HEK293 (cell line): ENCODE results near the gene ZFP91.

Experiments
- CTCF ChIA-PET: fragments of 350-600 bp; formaldehyde crosslinking; extraction: SDS; loops from one replicate; lab custom pipeline; 2021; ENCODE audit warnings: antibody characterized with exemption; lab: Yijun Ruan, JAX
- POLR2A ChIA-PET: fragments of 300-600 bp; formaldehyde crosslinking; extraction: SDS; loops from one replicate; lab custom pipeline; 2020; ENCODE audit warnings: antibody characterized with exemption, inconsistent platforms; lab: Yijun Ruan, JAX
- H3K27ac ChIP-seq: fragments of 200-500 bp; sonication (Bioruptor generic); 2 replicates; pipeline ENCODE4 v1.5.1; 2014; ENCODE audit warnings: low read depth, low read length, control low read depth, inconsistent platforms; ENCODE audit errors: extremely low read depth
- H3K36me3 ChIP-seq, 2 experiments: fragments of 200-500 bp in 1 of 2; sonication (Bioruptor generic) in 1 of 2; 1 replicate in 1 of 2; 2 replicates in 1 of 2; pipeline ENCODE4 v1.5.1; 2014 to 2017; ENCODE audit warnings: inconsistent platforms in 2 of 2, low read length in 2 of 2; ENCODE audit not compliant: control insufficient read depth in 2 of 2, insufficient read depth in 1 of 2
- H3K4me1 ChIP-seq: fragments of 200-500 bp; sonication (Bioruptor generic); 2 replicates; pipeline ENCODE4 v1.5.1; 2014; ENCODE audit warnings: mild to moderate bottlenecking, low read length, inconsistent platforms; ENCODE audit not compliant: control insufficient read depth, insufficient read depth
- H3K4me3 ChIP-seq: 2 replicates; pipeline ENCODE4 v1.5.1; 2011; ENCODE audit warnings: low read depth, mild to moderate bottlenecking, control low read depth, low read length, moderate library complexity
- H3K9me3 ChIP-seq: fragments of 200-500 bp; sonication (Bioruptor generic); 2 replicates; pipeline ENCODE4 v1.5.1; 2014; ENCODE audit warnings: low read depth, low read length, inconsistent platforms; ENCODE audit not compliant: control insufficient read depth, insufficient read depth
- EGR2 ChIP-seq: fragments of 450-650 bp; formaldehyde crosslinking; IDR thresholded peaks from 2 replicates; pipeline ENCODE4 v1.5.1; 2016; ENCODE audit warnings: low read depth, missing biosample characterization, missing genetic modification characterization
- GFI1B ChIP-seq: fragments of 450-650 bp; formaldehyde crosslinking; IDR thresholded peaks from 2 replicates; pipeline ENCODE4 v1.5.1; 2016; ENCODE audit warnings: missing biosample characterization, missing genetic modification characterization
- MEIS1 ChIP-seq: sonication (generic); formaldehyde crosslinking; IDR thresholded peaks from 2 replicates; pipeline ENCODE4 v1.8.1; 2022; ENCODE audit warnings: missing genetic modification reagents, mild to moderate bottlenecking, borderline replicate concordance
- MZF1 ChIP-seq: fragments of 450-650 bp; formaldehyde crosslinking; IDR thresholded peaks from 2 replicates; pipeline ENCODE4 v1.5.1; 2017; ENCODE audit warnings: missing biosample characterization, missing genetic modification characterization, borderline replicate concordance
- PRDM1 ChIP-seq: fragments of 450-650 bp; formaldehyde crosslinking; IDR thresholded peaks from 2 replicates; pipeline ENCODE4; 2016; ENCODE audit warnings: missing biosample characterization, missing genetic modification characterization
- PRDM4 ChIP-seq: fragments of 450-650 bp; formaldehyde crosslinking; IDR thresholded peaks from 2 replicates; pipeline ENCODE4 v1.5.1; 2017; ENCODE audit warnings: missing biosample characterization, missing genetic modification characterization
- RBAK ChIP-seq: fragments of 450-650 bp; formaldehyde crosslinking; IDR thresholded peaks from 2 replicates; pipeline ENCODE4 v1.5.1; 2016; ENCODE audit warnings: missing biosample characterization, missing genetic modification characterization
- YY1 ChIP-seq: fragments of 450-650 bp; formaldehyde crosslinking; IDR thresholded peaks from 2 replicates; pipeline ENCODE4 v1.5.1; 2018; ENCODE audit warnings: missing biosample characterization, missing genetic modification characterization
- ZBTB10 ChIP-seq: fragments of 450-650 bp; formaldehyde crosslinking; IDR thresholded peaks from 2 replicates; pipeline ENCODE4 v1.5.1; 2016; ENCODE audit warnings: missing biosample characterization, missing genetic modification characterization
- ZNF121 ChIP-seq: fragments of 450-650 bp; formaldehyde crosslinking; IDR thresholded peaks from 2 replicates; pipeline ENCODE4 v1.5.1; 2016; ENCODE audit warnings: missing biosample characterization, missing genetic modification characterization
- ZNF138 ChIP-seq: fragments of 450-650 bp; formaldehyde crosslinking; IDR thresholded peaks from 2 replicates; pipeline ENCODE4 v1.5.1; 2016; ENCODE audit warnings: missing biosample characterization, missing genetic modification characterization, borderline replicate concordance
- ZNF23 ChIP-seq: fragments of 450-650 bp; formaldehyde crosslinking; IDR thresholded peaks from 2 replicates; pipeline ENCODE4 v1.5.1; 2016; ENCODE audit warnings: missing biosample characterization, missing genetic modification characterization, borderline replicate concordance
- ZNF292 ChIP-seq: fragments of 450-650 bp; formaldehyde crosslinking; IDR thresholded peaks from 2 replicates; pipeline ENCODE4 v1.5.1; 2016; ENCODE audit warnings: low read depth, missing biosample characterization, missing genetic modification characterization, borderline replicate concordance
- ZNF341 ChIP-seq: fragments of 450-650 bp; formaldehyde crosslinking; IDR thresholded peaks from 2 replicates; pipeline ENCODE4; 2016; ENCODE audit warnings: low read depth, missing biosample characterization, missing genetic modification characterization
- ZNF354C ChIP-seq: fragments of 450-650 bp; formaldehyde crosslinking; IDR thresholded peaks from 2 replicates; pipeline ENCODE4 v1.5.1; 2016; ENCODE audit warnings: missing biosample characterization, missing genetic modification characterization, low read depth, borderline replicate concordance
- ZNF521 ChIP-seq: fragments of 450-650 bp; formaldehyde crosslinking; IDR thresholded peaks from 2 replicates; pipeline ENCODE4 v1.5.1; 2017; ENCODE audit warnings: missing biosample characterization, mild to moderate bottlenecking, missing genetic modification characterization
- ZNF529 ChIP-seq: fragments of 450-650 bp; formaldehyde crosslinking; IDR thresholded peaks from 2 replicates; pipeline ENCODE4 v1.5.1; 2017; ENCODE audit warnings: missing genetic modification characterization, missing biosample characterization; ENCODE audit not compliant: insufficient replicate concordance
- ZNF561 ChIP-seq: fragments of 450-650 bp; IDR thresholded peaks from 2 replicates; pipeline ENCODE4 v1.5.1; 2018; ENCODE audit warnings: missing biosample characterization, missing genetic modification characterization, borderline replicate concordance
- ZNF585B ChIP-seq: fragments of 450-650 bp; formaldehyde crosslinking; IDR thresholded peaks from 2 replicates; pipeline ENCODE4 v1.5.1; 2016; ENCODE audit warnings: missing biosample characterization, missing genetic modification characterization
- ZNF654 ChIP-seq: fragments of 450-650 bp; formaldehyde crosslinking; IDR thresholded peaks from 2 replicates; pipeline ENCODE4 v1.5.1; 2016; ENCODE audit warnings: low read depth, missing biosample characterization, missing genetic modification characterization
- ZNF747 ChIP-seq: fragments of 450-650 bp; formaldehyde crosslinking; IDR thresholded peaks from 2 replicates; pipeline ENCODE4 v1.5.1; 2016; ENCODE audit warnings: missing biosample characterization, missing genetic modification characterization
- ZSCAN23 ChIP-seq: fragments of 450-650 bp; formaldehyde crosslinking; IDR thresholded peaks from 2 replicates; pipeline ENCODE4 v1.5.1; 2016; ENCODE audit warnings: missing biosample characterization, missing genetic modification characterization

The ZFP91 gene

GRCh38 chr11:58579192-58580129 lies 598 bp downstream of the ZFP91 start (continued):
- TF ChIP-seq ZNF138 (no peak), EGR2 (tag by site-specific recombination) (no peak), ZNF521 (tag by site-specific recombination) (no peak), ZBTB10 (peak; percentile 89), ZNF561 (tag by site-specific recombination) (peak; percentile 68; the same call in 1 of the 2 replicates)

GRCh38 chr11:58580311-58580710 lies 1.4 kb downstream of the ZFP91 start:
- ChIA-PET POLR2A (no interaction called here), CTCF (interaction anchor here (0.6 to 1.4 kb wide), 5 partner anchors 11 to 50 kb away, joined by 3 to 5 read pairs (median 3); no protein-coding TSS in a partner anchor)
- H3K36me3 ChIP-seq: peaks cover 0 to 14% of the 10 kb centered on the region in 2 experiments; a peak in 1 of 3 replicates
- no peaks in the 10 kb centered on the region for H3K4me1 ChIP-seq
- no peak overlapping the region for H3K27ac ChIP-seq
- H3K9me3 ChIP-seq: no peaks in the 10 kb centered on the region
- TF ChIP-seq ZNF121 (tag by site-specific recombination): no peak
- TF ChIP-seq MEIS1 (CRISPR knock-in tag): no peak
- no peak for TF ChIP-seq ZNF138
- TF ChIP-seq PRDM1 (tag by site-specific recombination): peak; percentile 70
- no peak for TF ChIP-seq ZNF354C
- peak; percentile 82 for TF ChIP-seq PRDM4 (tag by site-specific recombination)
- no peak for TF ChIP-seq ZNF23 (tag by site-specific recombination)
- no peak for TF ChIP-seq ZNF529 (tag by site-specific recombination)
- no peak for TF ChIP-seq YY1
- TF ChIP-seq RBAK (tag by site-specific recombination): no peak
- no peak for TF ChIP-seq ZSCAN23
- H3K4me3 ChIP-seq: peak overlapping the region; percentile 94

GRCh38 chr11:58582437-58582836 lies 3.6 kb downstream of the ZFP91 start:
- TF ChIP-seq ZNF654 (tag by site-specific recombination) (no peak), ZNF521 (tag by site-specific recombination) (no peak), ZNF585B (tag by site-specific recombination) (no peak), ZNF341 (tag by site-specific recombination) (no peak), ZNF747 (tag by site-specific recombination) (no peak), GFI1B (no peak), MZF1 (tag by site-specific recombination) (no peak), ZNF292 (tag by site-specific recombination) (no peak)
- H3K4me3 ChIP-seq: no peak overlapping the region
- H3K4me1 ChIP-seq: no peaks in the 10 kb centered on the region
- H3K9me3 ChIP-seq: no peaks in the 10 kb centered on the region
- ChIA-PET CTCF (interaction anchor here (1.0 to 2.1 kb wide), 2 partner anchors 47 to 59 kb away, joined by 3 to 9 read pairs; no protein-coding TSS in a partner anchor), POLR2A (no interaction called here)
- peaks cover 0 to 34% of the 10 kb centered on the region in 2 experiments; a peak in 1 of 3 replicates for H3K36me3 ChIP-seq
- no peak overlapping the region for H3K27ac ChIP-seq
